ENCODE results near the gene PRLR. TPM values are rescaled to one million over a fixed set of nuclear protein-coding genes. Genes with fewer than 3 reads are reported as not detected.
A peak's percentile ranks its signal among the peaks of the same experiment; 100 is the strongest.

The PRLR gene
- total RNA-seq, 1 experiment from 2014 or later, result 2.5 TPM

DNA sequence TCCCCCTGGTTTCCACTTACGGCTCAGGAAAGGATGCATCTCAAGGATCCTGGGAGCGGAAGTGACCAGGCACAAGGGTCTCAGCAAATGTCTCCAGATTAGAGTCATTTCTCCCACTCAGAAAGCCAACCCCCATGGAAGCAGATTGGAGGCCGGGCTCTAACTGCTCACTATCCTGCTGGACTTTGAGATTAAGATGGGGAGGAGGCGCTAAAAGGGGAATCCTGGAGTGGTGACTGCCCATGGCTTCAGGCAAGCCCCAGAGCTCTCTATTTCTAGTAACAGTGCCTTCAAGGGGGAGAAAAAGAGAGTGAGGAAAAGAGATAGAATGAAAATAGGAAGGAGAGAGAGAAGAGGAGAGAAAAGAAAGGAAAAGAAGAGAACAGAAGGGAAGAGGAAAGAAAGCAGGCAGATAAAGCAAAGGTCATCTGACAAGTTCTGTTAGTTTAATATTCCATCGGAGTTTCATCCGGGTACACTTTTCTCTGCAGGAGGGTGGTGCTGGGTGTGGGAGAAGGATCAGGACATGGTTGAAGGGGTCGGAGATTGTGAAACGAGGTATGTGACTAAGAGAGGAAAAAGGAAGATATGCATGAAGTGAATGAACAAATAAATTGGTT is 182.4 kb downstream of the PRLR start, which contains the start of gene AGXT2:
Gene AGXT2, minus strand, starts transcription at position 165 of the 620 bp plus-strand sequence. Its CDS starts 57 bp downstream, at position 108.
- no peak within 1 kb of the TSS for H3K27ac ChIP-seq (ENCODE audit: insufficient read length, low read depth, low read length)
- no CpG with 5 or more reads among the region's 8 CpGs for WGBS (ENCODE audit: extremely low coverage, insufficient read length, low lambda C conversion rate)

More for the DNA sequence above, 182.4 kb downstream of the PRLR start, which contains the start of gene AGXT2:
- Mint-ChIP-seq H3K4me1 (peaks cover 1% of the 10 kb centered on the region in 2 experiments; a peak in 3 of 4 replicates), H3K27ac (peak within 1 kb of the TSS in 1 of 3 experiments; percentile 74; a peak in 1 of 7 replicates), H3K36me3 (ENCODE audit: insufficient read depth in 1 of 3, low read depth in 3 of 3) (no peaks in the 10 kb centered on the region), H3K9me3 (no peaks in the 10 kb centered on the region), H3K27me3 (ENCODE audit: low read depth) (no peaks in the 10 kb centered on the region), H3K4me3 (no peak within 1 kb of the TSS)
- Histone ChIP-seq H2BK15ac (ENCODE audit: low read depth, low read length) (no peak within 1 kb of the TSS), H3K23me2 (ENCODE audit: insufficient read length, low read depth, low read length, poor library complexity, severe bottlenecking) (no peaks in the 10 kb centered on the region), H2BK20ac (ENCODE audit: low read depth, low read length, poor library complexity, severe bottlenecking) (no peak within 1 kb of the TSS), H3K79me2 (ENCODE audit: insufficient read depth, low read length) (no peaks in the 10 kb centered on the region), H3K4me1 (ENCODE audit: insufficient read depth, low read length) (no peaks in the 10 kb centered on the region), H2AFZ (ENCODE audit: low read length) (no peak within 1 kb of the TSS), H2BK12ac (ENCODE audit: insufficient read length, low read depth, low read length) (no peak within 1 kb of the TSS), H3K9me3 (ENCODE audit: control insufficient read depth, low read depth, low read length) (no peaks in the 10 kb centered on the region), H3K27me3 (ENCODE audit: insufficient read depth, low read length) (no peaks in the 10 kb centered on the region), H3K4me2 (ENCODE audit: insufficient read depth, insufficient read length, low read length) (no peak within 1 kb of the TSS), H2BK5ac (ENCODE audit: insufficient read length, low read length) (no peak within 1 kb of the TSS), H4K8ac (replicated peaks; ENCODE audit: insufficient read length, low read depth, low read length) (no peak within 1 kb of the TSS), H4K91ac (ENCODE audit: insufficient read length, low read depth, low read length) (no peak within 1 kb of the TSS), H3K79me1 (ENCODE audit: insufficient read depth, low read depth, low read length, poor library complexity, severe bottlenecking) (no peaks in the 10 kb centered on the region), H3K18ac (ENCODE audit: insufficient read length, low read depth, low read length) (no peak within 1 kb of the TSS), H3K9ac (ENCODE audit: extremely low read depth, insufficient read length, low read length) (no peak within 1 kb of the TSS), H3K56ac (ENCODE audit: insufficient read length, low read depth, low read length) (no peak within 1 kb of the TSS), H2AK5ac (ENCODE audit: insufficient read length, low read length) (no peak within 1 kb of the TSS), H3K4ac (ENCODE audit: low read depth, low read length) (no peak within 1 kb of the TSS), H3K14ac (ENCODE audit: insufficient read depth, low read length) (no peak within 1 kb of the TSS; the same call in 1 of the 2 replicates), H2BK120ac (ENCODE audit: low read depth, low read length, poor library complexity, severe bottlenecking) (no peak within 1 kb of the TSS), H4K20me1 (ENCODE audit: control insufficient read depth, insufficient read depth, insufficient read length) (no peaks in the 10 kb centered on the region), H3K23ac (ENCODE audit: insufficient read length, low read depth, low read length) (no peak within 1 kb of the TSS), H4K5ac (ENCODE audit: insufficient read length, low read depth, low read length) (no peak within 1 kb of the TSS), H3T11ph (ENCODE audit: low read length) (no peak within 1 kb of the TSS)
- no peak for DNase-seq
- TF ChIP-seq, protein P1, sequence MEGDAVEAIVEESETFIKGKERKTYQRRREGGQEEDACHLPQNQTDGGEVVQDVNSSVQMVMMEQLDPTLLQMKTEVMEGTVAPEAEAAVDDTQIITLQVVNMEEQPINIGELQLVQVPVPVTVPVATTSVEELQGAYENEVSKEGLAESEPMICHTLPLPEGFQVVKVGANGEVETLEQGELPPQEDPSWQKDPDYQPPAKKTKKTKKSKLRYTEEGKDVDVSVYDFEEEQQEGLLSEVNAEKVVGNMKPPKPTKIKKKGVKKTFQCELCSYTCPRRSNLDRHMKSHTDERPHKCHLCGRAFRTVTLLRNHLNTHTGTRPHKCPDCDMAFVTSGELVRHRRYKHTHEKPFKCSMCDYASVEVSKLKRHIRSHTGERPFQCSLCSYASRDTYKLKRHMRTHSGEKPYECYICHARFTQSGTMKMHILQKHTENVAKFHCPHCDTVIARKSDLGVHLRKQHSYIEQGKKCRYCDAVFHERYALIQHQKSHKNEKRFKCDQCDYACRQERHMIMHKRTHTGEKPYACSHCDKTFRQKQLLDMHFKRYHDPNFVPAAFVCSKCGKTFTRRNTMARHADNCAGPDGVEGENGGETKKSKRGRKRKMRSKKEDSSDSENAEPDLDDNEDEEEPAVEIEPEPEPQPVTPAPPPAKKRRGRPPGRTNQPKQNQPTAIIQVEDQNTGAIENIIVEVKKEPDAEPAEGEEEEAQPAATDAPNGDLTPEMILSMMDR (conservative IDR thresholded peaks at IDR 0.05), result no peak
